Liver (tissue), 9 donors: Measurements from ENCODE around the gene NAGS. TPM values are rescaled to one million over a fixed set of nuclear protein-coding genes. Genes with fewer than 3 reads are reported as not detected.
"Not testable (repeated sequence)": the region's sequence is repeated elsewhere in the genome, so short reads cannot be mapped to it uniquely, and the experiment has no call there.

Source experiments
- DNase-seq: peaks from one replicate; pipeline ENCODE4 v3.0.0-alpha.2; 2017; ENCODE audit warnings: low spot score
- H3K27ac ChIP-seq, 2 donors: one replicate each; pipeline ENCODE4 v1.7.0; 2013; ENCODE audit warnings: inconsistent platforms in 2 of 2, low read length in 2 of 2, control low read depth in 1 of 2, low read depth in 1 of 2, mild to moderate bottlenecking in 1 of 2
- H3K27me3 ChIP-seq, 4 donors: one replicate each; pipeline versions ENCODE4 v1.6.1 to v1.7.0; 2013; ENCODE audit warnings: low read length in 3 of 4, inconsistent platforms in 1 of 4, mild to moderate bottlenecking in 1 of 4, moderate library complexity in 1 of 4; ENCODE audit not compliant: control insufficient read depth in 4 of 4, insufficient read depth in 4 of 4
- H3K36me3 ChIP-seq, 4 donors: one replicate each; pipeline versions ENCODE4 v1.6.1 to v1.7.0; 2013; ENCODE audit warnings: low read length in 3 of 4, mild to moderate bottlenecking in 3 of 4, low read depth in 1 of 4, moderate library complexity in 1 of 4; ENCODE audit not compliant: control insufficient read depth in 4 of 4, insufficient read depth in 3 of 4
- H3K4me1 ChIP-seq, 4 donors: one replicate each; pipeline versions ENCODE4 v1.6.1 to v1.7.0; 2013; ENCODE audit warnings: low read length in 3 of 4, mild to moderate bottlenecking in 3 of 4, moderate library complexity in 1 of 4; ENCODE audit not compliant: control insufficient read depth in 4 of 4, insufficient read depth in 4 of 4
- H3K4me3 ChIP-seq, 3 donors: one replicate each; pipeline versions ENCODE4 v1.6.1 to v1.7.0; 2013; ENCODE audit warnings: low read length in 3 of 3, control low read depth in 1 of 3, low read depth in 1 of 3, mild to moderate bottlenecking in 1 of 3
- H3K9ac ChIP-seq, 2 donors: one replicate each; pipeline ENCODE4 v1.7.0; 2013; ENCODE audit warnings: low read length in 2 of 2, mild to moderate bottlenecking in 2 of 2, moderate library complexity in 2 of 2, control low read depth in 1 of 2, low read depth in 1 of 2
- H3K9me3 ChIP-seq, 4 donors: one replicate each; pipeline versions ENCODE4 v1.6.1 to v1.7.0; 2013; ENCODE audit warnings: low read length in 3 of 4; ENCODE audit not compliant: control insufficient read depth in 4 of 4
- ATF3 ChIP-seq: IDR thresholded peaks from 2 replicates; pipeline ENCODE4 v1.6.1; 2016; ENCODE audit warnings: antibody characterized with exemption
- CTCF ChIP-seq: fragments of 150-350 bp; IDR thresholded peaks from 2 replicates; pipeline ENCODE4 v1.5.1; 2017; ENCODE audit warnings: improper control_type of control experiment, low read depth, low read length; ENCODE audit not compliant: missing input control
- EGR1 ChIP-seq, 2 donors: IDR thresholded peaks; 2 replicates each; pipeline ENCODE4 v1.6.1; 2016 to 2018; ENCODE audit warnings: antibody characterized with exemption in 2 of 2, low read depth in 2 of 2
- FOXA2 ChIP-seq: IDR thresholded peaks from 2 replicates; pipeline ENCODE4 v1.6.1; 2016; ENCODE audit warnings: antibody characterized with exemption
- GABPA ChIP-seq, 2 donors: IDR thresholded peaks in 1 of 2; conservative IDR thresholded peaks in 1 of 2; 2 replicates each; pipeline ENCODE4 v1.6.1; 2016; ENCODE audit warnings: antibody characterized with exemption in 2 of 2, mild to moderate bottlenecking in 1 of 2, moderate library complexity in 1 of 2
- HNF4A ChIP-seq, 2 donors: conservative IDR thresholded peaks; 2 replicates each; pipeline ENCODE4 v1.6.1; 2016; ENCODE audit warnings: antibody characterized with exemption in 2 of 2, mild to moderate bottlenecking in 2 of 2
- HNF4G ChIP-seq: IDR thresholded peaks from 2 replicates; pipeline ENCODE4 v1.6.1; 2016; ENCODE audit warnings: antibody characterized with exemption
- NR2F2 ChIP-seq: IDR thresholded peaks from 2 replicates; pipeline ENCODE4 v1.6.1; 2016; ENCODE audit warnings: antibody characterized with exemption
- RAD21 ChIP-seq, 2 donors: IDR thresholded peaks; 2 replicates each; pipeline ENCODE4 v1.6.1; 2016; ENCODE audit warnings: antibody characterized with exemption in 2 of 2, mild to moderate bottlenecking in 2 of 2
- SP1 ChIP-seq: IDR thresholded peaks from 2 replicates; pipeline ENCODE4 v1.6.1; 2018; ENCODE audit warnings: antibody characterized with exemption, mild to moderate bottlenecking
- TAF1 ChIP-seq: conservative IDR thresholded peaks from 2 replicates; pipeline ENCODE4 v1.6.1; 2016; ENCODE audit warnings: antibody characterized with exemption, mild to moderate bottlenecking
- YY1 ChIP-seq: IDR thresholded peaks from 2 replicates; pipeline ENCODE4 v1.6.1; 2016; ENCODE audit warnings: antibody characterized with exemption, mild to moderate bottlenecking
- ZBTB33 ChIP-seq: IDR thresholded peaks from 2 replicates; pipeline ENCODE4 v1.6.1; 2016; ENCODE audit warnings: antibody characterized with exemption
- WGBS: extraction: QIAGEN DNeasy Blood & Tissue Kit; methylation state at CpG from one replicate; pipeline ENCODE4 v1.1.7; 2013; 5-methylcytosine and 5-hydroxymethylcytosine counted together
- polyA plus RNA-seq, 2 donors: library from polyadenylated mRNA; stranded (reverse) in 1 of 2; unstranded in 1 of 2; fragments of 200-250 nt in 1 of 2; fragments of >200 nt in 1 of 2; fragmentation: Nextera tagmentation in 1 of 2; extraction: Ambion mirVana in 1 of 2; gene quantifications; one replicate each; pipeline versions ENCODE4 v1.2.1 to v1.2.3, GENCODE V29; 2013 to 2015
- total RNA-seq, 2 donors: library from RNA; depleted of rRNA; stranded (reverse); fragments of >200 nt; gene quantifications; one replicate each; pipeline ENCODE4 v1.2.3, GENCODE V29; 2014
- donor health status: healthy.
- donor health status: healthy.
- donor health status: healthy.
- donor health status: healthy.
- donor health status: healthy.

NAGS gene
- total and polyA plus RNA-seq, 4 donors: 21.5 to 29.8 (median 28.2) TPM

GRCh38 chr17:43967251-43967875 is 37.1 kb upstream of the NAGS start:
- Histone ChIP-seq H3K4me1 (peaks cover 0 to 14% (median 4%) of the 10 kb centered on the region in 4 donors), H3K9ac (no peak overlapping the region), H3K36me3 (no peaks in the 10 kb centered on the region), H3K27me3 (no peaks in the 10 kb centered on the region), H3K4me3 (no peak overlapping the region), H3K27ac (no peak overlapping the region), H3K9me3 (no peaks in the 10 kb centered on the region)
- no peak for TF ChIP-seq HNF4G
- no peak for TF ChIP-seq FOXA2
- no peak for TF ChIP-seq EGR1 (IDR thresholded peaks at IDR 0.05; ENCODE audit: low read depth in 2 of 2)
- TF ChIP-seq YY1: no peak
- TF ChIP-seq RAD21 (IDR thresholded peaks at IDR 0.05): no peak
- TF ChIP-seq NR2F2: no peak
- no peak for TF ChIP-seq SP1
- TF ChIP-seq GABPA (IDR thresholded peaks at IDR 0.05 in 1 of 2, conservative IDR thresholded peaks at IDR 0.05 in 1 of 2): no peak
- no peak for TF ChIP-seq CTCF
- TF ChIP-seq TAF1: no peak
- DNase-seq: no peak
- 67% methylated on average over 9 of the region's 9 CpGs for WGBS

- Histone ChIP-seq H3K4me1 (peaks cover 0 to 8% (median 4%) of the 10 kb centered on the region in 4 donors), H3K27ac (no peak overlapping the region), H3K27me3 (no peaks in the 10 kb centered on the region), H3K9ac (no peak overlapping the region), H3K36me3 (no peaks in the 10 kb centered on the region), H3K9me3 (no peaks in the 10 kb centered on the region), H3K4me3 (no peak overlapping the region)
- no peak for DNase-seq
- 39% methylated on average over 4 of the region's 4 CpGs for WGBS
- TF ChIP-seq SP1 (no peak), ZBTB33 (no peak), ATF3 (no peak), HNF4A (conservative IDR thresholded peaks at IDR 0.05) (peak; percentile 23 to 47), YY1 (no peak), NR2F2 (no peak), CTCF (no peak)
Measured at GRCh38 chr17:43970366-43970765, 34.1 kb upstream of the NAGS start.

GRCh38 chr17:43971436-43971835 is 33.0 kb upstream of the NAGS start:
- not testable (repeated sequence) for H3K9me3 ChIP-seq, H3K4me3 ChIP-seq, H3K27me3 ChIP-seq, H3K36me3 ChIP-seq, DNase-seq, H3K4me1 ChIP-seq, H3K27ac ChIP-seq, H3K9ac ChIP-seq
- WGBS: 44% methylated on average over 2 of the region's 2 CpGs

- H3K27me3 ChIP-seq, H3K27ac ChIP-seq, H3K4me3 ChIP-seq, DNase-seq, H3K4me1 ChIP-seq, H3K9ac ChIP-seq, H3K36me3 ChIP-seq, H3K9me3 ChIP-seq: not testable (repeated sequence)
- WGBS: 89% methylated on average over 22 of the region's 22 CpGs
Measured at GRCh38 chr17:43972444-43973212, 31.8 kb upstream of the NAGS start.
